ENCODE measurements around the gene RAB27B.
"Not testable (repeated sequence)": the region's sequence is repeated elsewhere in the genome, so short reads cannot be mapped to it uniquely, and the experiment has no call there.

RAB27B gene

GRCh38 chr18:54828281-54828881 is at the start of gene RAB27B:
Gene RAB27B (plus strand): TSS chr18:54828477. CDS start chr18:54877586, 49,109 bp downstream.
- peak; percentile 83 for DNase-seq

DNA sequence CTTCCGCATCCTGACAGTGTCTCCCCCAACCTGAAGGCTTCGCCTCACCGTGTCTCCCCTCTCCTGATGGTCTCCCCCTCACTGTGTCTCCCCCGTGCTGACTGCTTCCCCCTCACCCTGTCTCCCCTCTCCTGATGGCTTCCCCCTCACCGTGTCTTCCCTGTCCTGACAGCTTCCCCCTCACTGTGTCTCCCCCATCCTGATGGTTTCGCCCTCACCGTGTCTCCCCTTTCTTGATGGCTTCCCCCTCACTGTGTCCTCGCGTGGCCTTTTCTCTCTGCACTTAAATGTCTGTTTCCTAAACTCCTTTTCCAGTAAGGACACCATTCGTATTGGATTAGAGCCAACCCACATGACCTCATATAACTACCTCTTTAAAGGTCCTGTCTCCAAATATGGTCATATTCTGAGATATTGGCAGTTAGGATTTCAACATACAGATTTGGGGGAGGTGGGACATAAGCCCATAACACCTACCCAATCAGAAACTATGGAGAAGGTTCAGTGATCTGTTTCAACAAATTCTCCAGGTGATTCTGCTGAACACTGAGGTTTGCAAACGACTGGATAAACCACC is 47.9 kb upstream of the RAB27B start:
- no peak for DNase-seq

DNA sequence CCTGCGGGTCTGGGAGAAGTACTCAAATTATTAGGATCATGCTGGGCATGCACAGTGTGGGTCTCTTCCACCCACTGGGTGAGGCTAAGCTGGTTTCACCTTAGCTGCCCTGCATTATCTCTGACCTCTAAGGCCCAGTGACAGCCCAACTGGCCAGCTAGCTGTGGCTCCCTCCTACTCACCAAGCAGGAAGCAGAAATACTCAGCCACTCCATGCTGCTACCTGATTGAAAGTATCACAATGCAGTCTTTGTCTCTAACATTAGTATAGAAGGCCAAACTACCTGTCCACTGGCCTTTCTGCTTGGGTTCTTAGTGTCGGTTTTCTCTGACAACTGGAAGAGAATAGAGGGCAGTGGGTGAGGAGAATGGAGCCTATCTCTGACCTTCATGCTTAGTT is 47.3 kb upstream of the RAB27B start:
- no peak for DNase-seq

DNA sequence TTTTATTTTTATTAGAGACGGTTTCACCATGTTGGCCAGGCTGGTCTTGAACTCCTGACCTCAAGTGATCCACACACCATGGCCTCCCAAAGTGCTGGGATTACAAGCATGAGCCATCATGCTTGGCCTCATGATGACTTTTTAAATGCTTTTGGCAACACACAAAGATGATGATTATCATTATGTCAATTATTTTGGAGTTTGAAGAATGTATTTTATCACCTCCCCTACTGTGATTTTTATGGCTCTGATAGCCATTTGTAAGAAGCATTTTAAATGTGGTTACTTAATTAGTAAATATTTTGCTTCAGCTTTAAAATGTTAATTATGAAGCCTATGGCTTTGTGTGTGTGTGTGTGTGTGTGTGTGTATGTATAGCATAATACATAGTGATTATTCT is 45.1 kb upstream of the RAB27B start:
- DNase-seq: no peak

- DNase-seq: no peak
Measured at GRCh38 chr18:54786206-54786605, 42.1 kb upstream of the RAB27B start.

- DNase-seq: no peak
Measured at GRCh38 chr18:54787121-54787520, 41.2 kb upstream of the RAB27B start.

DNA sequence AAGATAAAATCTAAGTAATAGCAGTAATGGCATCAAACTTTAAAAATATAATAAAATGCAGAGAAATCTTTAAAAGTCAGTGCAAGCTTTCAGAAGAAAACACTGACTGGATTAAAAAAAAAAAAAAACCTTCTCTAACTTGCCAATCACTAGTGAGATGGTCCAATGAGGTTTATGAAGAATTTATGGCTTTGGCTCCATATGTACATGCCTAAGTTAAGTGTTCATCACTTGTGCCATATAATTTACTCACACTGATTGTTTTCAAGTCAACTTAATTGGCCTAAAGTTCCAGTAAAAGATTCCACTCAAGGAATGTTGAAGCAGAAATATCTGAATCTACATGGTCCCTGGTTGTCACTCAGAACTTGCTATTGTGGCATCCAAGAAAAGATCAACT is 40.7 kb upstream of the RAB27B start:
- DNase-seq: no peak

- DNase-seq: no peak
Measured at GRCh38 chr18:54790109-54790508, 38.2 kb upstream of the RAB27B start.

DNA sequence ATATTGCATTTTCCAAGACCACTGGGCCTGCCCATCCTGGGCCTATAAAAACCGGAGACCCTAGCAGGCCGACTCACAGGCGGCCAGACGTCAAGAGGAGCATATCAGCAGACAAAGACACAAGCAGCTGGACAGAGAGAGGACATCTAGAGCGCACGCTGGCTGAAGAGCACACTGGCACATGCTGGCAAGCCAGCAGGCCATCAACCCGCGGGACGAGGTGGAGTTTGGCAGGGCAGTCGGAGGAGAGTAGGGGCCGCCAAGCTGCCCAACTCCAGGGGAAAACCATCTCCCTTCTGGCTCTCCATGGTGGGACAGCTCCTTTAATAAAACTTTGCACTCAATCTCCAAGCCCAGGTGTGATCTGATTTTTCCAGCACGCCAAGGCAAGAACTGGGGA is 36.6 kb upstream of the RAB27B start:
- no peak for DNase-seq

DNA sequence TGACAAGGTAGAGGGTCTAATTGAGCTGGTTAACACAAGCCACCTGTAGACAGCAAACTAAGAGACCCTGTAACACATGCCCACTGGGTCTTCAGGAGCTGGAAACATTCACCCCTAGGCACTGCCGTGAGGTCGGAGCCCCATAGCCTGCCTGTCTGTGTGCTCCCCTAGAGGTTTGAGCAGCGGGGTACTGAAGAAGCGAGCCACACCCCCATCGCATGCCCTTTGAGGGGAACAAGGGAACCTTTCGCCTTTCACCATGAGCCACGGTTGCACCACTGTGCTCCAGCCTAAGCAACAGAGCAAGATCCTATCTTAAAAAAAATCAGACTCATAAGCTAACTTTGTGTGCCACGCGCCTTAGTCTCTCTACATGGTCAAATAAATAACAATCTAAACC is 36.2 kb upstream of the RAB27B start:
- no peak for DNase-seq

DNA sequence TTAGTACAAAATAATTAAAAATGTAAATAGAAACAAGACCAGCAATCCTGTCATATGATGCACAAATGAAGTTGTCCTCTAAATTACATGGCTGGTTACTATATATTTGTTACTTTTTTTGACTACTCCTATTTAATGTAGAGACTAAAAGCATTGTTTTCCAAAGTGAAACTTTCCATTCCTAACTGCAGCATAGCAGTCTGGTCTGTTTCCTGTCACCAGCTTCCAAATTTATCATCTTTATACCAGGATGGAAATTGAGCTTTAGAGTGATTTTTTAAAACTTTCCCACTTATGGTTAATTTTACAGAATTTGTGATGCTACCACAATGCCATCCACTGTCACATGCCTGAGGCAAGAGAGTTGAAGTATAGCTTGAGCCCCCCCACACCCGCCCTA is 33.5 kb upstream of the RAB27B start:
- DNase-seq: no peak

DNA sequence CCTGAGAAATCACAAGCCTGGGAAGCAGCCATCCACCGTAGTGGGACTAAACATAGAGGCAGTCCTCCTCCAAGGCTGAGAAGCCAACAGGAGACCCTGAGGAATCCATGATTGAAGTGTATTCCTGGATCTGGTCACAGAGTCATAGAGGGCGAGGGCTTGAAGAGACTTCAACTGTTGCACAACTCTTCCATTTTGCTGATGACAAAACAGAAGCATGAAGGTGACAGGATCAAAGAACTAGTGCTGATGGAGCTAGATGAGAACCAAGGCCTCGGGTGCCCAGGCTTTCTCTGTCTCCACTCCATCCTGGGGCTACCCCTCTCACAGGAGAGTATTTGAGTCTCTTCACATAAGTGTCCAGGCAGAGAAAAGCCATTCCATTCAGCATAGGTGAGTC is 30.1 kb upstream of the RAB27B start:
- no peak for DNase-seq

- DNase-seq: no peak
Measured at GRCh38 chr18:54801374-54801773, 26.9 kb upstream of the RAB27B start.

GRCh38 chr18:54802178-54802577 is 26.1 kb upstream of the RAB27B start:
- DNase-seq: no peak

DNA sequence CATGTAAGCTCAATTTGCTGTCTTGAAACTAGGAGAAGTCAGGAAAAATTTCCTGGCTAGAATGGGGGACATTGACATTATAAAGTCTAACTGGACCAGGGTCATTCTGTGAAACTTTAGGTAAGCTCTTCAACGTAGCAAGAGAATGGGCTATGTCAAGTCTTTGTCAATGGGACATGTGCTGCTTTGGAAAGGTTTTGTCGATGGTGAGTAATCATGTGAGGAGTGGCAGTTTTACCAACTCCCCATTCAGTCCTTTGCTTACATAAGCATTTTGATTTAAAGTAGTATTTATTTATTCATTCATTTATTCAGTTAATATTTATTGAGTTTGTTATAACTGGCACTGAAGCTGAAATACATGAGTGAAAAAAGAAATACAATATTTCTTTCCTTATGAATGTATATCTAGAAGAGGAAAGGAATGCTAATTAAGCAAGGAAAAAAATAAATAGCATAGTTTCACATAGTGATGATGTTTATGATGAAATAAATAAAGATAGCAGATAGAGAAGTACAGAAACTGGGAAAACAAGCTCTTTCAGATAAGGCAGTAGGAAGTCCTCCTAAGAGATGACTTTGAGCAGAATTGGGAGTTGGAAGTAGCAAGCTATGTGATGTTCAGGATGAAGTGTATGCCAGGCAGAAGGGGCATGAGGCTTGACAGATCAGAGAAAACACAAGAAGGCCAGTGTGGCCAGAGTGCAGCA is 25.4 kb upstream of the RAB27B start:
- no peak for DNase-seq

GRCh38 chr18:54805571-54806334 is 22.5 kb upstream of the RAB27B start:
- DNase-seq: no peak

DNA sequence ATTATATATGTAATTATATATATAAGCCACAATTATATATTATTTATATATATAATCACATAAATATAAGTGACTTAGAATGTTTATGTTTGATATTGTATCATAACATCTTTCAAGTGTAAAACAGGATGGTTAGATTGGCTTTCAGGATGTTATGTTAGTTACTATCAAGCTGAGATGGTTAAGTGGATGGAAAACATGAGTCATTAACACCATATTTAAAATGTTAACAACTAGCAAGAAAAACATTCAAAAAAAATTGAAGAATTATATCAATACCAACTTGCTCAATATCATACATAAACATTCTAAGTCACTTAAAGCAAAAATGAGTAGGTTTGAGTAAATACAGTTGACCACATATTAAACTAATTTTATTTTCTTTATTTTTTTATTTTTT is 21.8 kb upstream of the RAB27B start:
- DNase-seq: no peak

- no peak for DNase-seq
Measured at GRCh38 chr18:54807303-54807702, 21.0 kb upstream of the RAB27B start.

GRCh38 chr18:54810662-54811061 is 17.6 kb upstream of the RAB27B start:
- DNase-seq: not testable (repeated sequence)

GRCh38 chr18:54812885-54813284 is 15.4 kb upstream of the RAB27B start:
- DNase-seq: no peak

DNA sequence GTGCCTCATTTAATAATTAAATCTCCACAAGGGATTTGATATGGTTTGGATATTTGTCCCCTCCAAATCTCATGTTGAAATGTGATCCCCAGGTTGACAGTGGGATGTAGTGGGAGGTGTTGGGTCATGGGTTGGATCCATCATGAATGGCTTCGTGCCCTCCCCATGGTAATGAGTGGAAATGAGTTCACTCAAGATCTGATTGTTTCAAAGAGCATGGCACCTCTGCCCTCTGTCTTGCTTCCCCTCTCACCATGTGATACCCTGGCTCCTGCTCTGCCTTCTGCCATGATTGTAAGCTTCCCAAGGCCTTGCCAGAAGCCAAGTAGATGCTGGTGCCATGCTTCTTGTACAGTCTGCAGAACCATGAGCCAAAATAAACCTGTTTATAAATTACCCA is 15.0 kb upstream of the RAB27B start:
- no peak for DNase-seq

DNA sequence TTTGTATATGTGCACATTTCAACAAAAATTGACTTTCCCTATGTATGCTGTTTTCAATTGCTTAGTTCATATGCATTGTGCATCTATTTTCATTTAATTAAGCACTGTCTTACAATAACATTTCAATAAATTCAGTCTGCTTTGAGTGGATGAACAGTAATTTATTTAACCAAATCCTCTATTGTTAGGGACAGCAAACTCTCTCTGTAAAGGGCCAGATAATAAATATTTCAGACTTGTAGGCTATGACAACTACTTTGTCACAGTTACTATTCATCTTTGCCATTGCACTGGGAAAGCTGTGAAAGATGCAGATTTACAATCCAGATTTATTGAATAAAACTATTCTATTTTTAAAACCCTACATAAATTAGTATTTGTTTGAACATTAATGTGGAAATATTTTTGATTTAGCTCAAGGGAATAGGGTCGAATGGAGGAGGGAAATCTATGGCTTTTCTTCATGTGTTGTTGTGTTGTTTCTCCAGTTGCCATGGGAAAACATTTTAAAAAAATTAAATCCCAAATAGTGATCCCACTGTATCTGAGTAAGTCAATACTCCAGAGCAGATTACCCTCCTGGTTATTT is 14.2 kb upstream of the RAB27B start:
- no peak for DNase-seq

GRCh38 chr18:54815086-54815485 is 13.2 kb upstream of the RAB27B start:
- DNase-seq: no peak
